NCI-H1930 (cell line): ENCODE measurements around the gene GPR132.
"Not testable (repeated sequence)": the region's sequence is repeated elsewhere in the genome, so short reads cannot be mapped to it uniquely, and the experiment has no call there.

Experiments used
- DNase-seq, 2 experiments: peaks; one replicate each; lab custom pipeline; 2025; lab: John Stamatoyannopoulos, UW

The GPR132 gene

GRCh38 chr14:105041841-105042765 lies 23.1 kb downstream of the GPR132 start:
- no peak for DNase-seq

GRCh38 chr14:105039458-105040205 lies 25.6 kb downstream of the GPR132 start:
- DNase-seq, result no peak

GRCh38 chr14:105035616-105036015 lies 29.6 kb downstream of the GPR132 start:
- DNase-seq, result not testable (repeated sequence)

GRCh38 chr14:105034315-105035039 lies 30.8 kb downstream of the GPR132 start:
- no peak for DNase-seq

GRCh38 chr14:105033412-105033900 lies 31.8 kb downstream of the GPR132 start:
- DNase-seq, result not testable (repeated sequence)

GRCh38 chr14:105032451-105032901 lies 32.8 kb downstream of the GPR132 start:
- DNase-seq, result not testable (repeated sequence)

- no peak for DNase-seq
Measured at GRCh38 chr14:105030836-105031396, 34.3 kb downstream of the GPR132 start.

GRCh38 chr14:105030194-105030593 lies 35.0 kb downstream of the GPR132 start:
- no peak for DNase-seq

GRCh38 chr14:105029402-105029801 lies 35.8 kb downstream of the GPR132 start:
- no peak for DNase-seq

GRCh38 chr14:105028251-105028927 lies 36.8 kb downstream of the GPR132 start:
- no peak for DNase-seq

GRCh38 chr14:105027718-105028117 lies 37.5 kb downstream of the GPR132 start:
- DNase-seq, result not testable (repeated sequence)

- DNase-seq, result no peak
Measured at GRCh38 chr14:105026802-105027563, 38.2 kb downstream of the GPR132 start.

GRCh38 chr14:105026033-105026785 lies 39.0 kb downstream of the GPR132 start:
- DNase-seq, result no peak

- no peak for DNase-seq
Measured at GRCh38 chr14:105025429-105025828, 39.8 kb downstream of the GPR132 start.

GRCh38 chr14:105023791-105024480 lies 41.3 kb downstream of the GPR132 start:
- DNase-seq, result no peak

GRCh38 chr14:105023144-105023543 lies 42.1 kb downstream of the GPR132 start:
- DNase-seq, result no peak

- no peak for DNase-seq
Measured at GRCh38 chr14:105022276-105022670, 43.0 kb downstream of the GPR132 start.

GRCh38 chr14:105021656-105022275 lies 43.5 kb downstream of the GPR132 start:
- peak; percentile 35 to 48 for DNase-seq
